SK-N-SH treated with all-trans-retinoic acid at 6 μM for 48 hours (cell line): ENCODE data around the gene SORCS1.

Experiments
- BACH2 ChIP-seq: fragments of 250-450 bp; sonication (Bioruptor Pico); IDR thresholded peaks from 2 replicates; pipeline ENCODE4 v1.9.0; 2021; ENCODE audit warnings: mild to moderate bottlenecking, borderline replicate concordance
- PATZ1 ChIP-seq: fragments of 250-450 bp; sonication (Bioruptor Pico); IDR thresholded peaks from 2 replicates; pipeline ENCODE4 v1.8.0; 2020; ENCODE audit warnings: mild to moderate bottlenecking, moderate library complexity, borderline replicate concordance
- POU6F1 ChIP-seq: fragments of 250-450 bp; sonication (Bioruptor Pico); IDR thresholded peaks from 2 replicates; pipeline ENCODE4 v1.8.0; 2021; ENCODE audit warnings: low read depth, mild to moderate bottlenecking, moderate library complexity, borderline replicate concordance
- PPARA ChIP-seq: fragments of 250-450 bp; sonication (Bioruptor Pico); IDR thresholded peaks from 2 replicates; pipeline ENCODE4 v1.5.0; 2020; ENCODE audit warnings: mild to moderate bottlenecking, borderline replicate concordance

GRCh38 chr10:106799776-106800175 lies 364.7 kb downstream of the SORCS1 start:
- TF ChIP-seq PPARA (CRISPR knock-in tag) (no peak), BACH2 (CRISPR knock-in tag) (no peak), PATZ1 (CRISPR knock-in tag) (no peak), POU6F1 (CRISPR knock-in tag) (no peak)
